H1 (cell line): ENCODE data around the gene STAT4. TPM values are rescaled to one million over a fixed set of nuclear protein-coding genes. Genes with fewer than 3 reads are reported as not detected.

Experiments used
- CTCF ChIA-PET: fragments of 300-600 bp; sonication (Branson Sonifier 250); formaldehyde crosslinking; loops from one replicate; lab custom pipeline; 2021; ENCODE audit not compliant: partially characterized antibody; lab: Charles Lee
- POLR2A ChIA-PET: fragments of 300-600 bp; sonication (Branson Sonifier 250); formaldehyde crosslinking; loops from one replicate; lab custom pipeline; 2021; ENCODE audit warnings: inconsistent platforms; ENCODE audit not compliant: partially characterized antibody; lab: Charles Lee
- DNase-seq, 2 experiments: peaks; one replicate each; pipeline versions ENCODE4 v3.0.0 to v3.0.0-alpha.2; 2010 to 2022; ENCODE audit warnings: low spot score in 2 of 2, low read depth in 1 of 2, mixed read lengths in 1 of 2
- FAIRE-seq: peaks from 2 replicates; lab custom pipeline; 2011; peaks lifted over from hg19 to GRCh38; lab: Jason Lieb, UNC
- H2AFZ ChIP-seq: 2 replicates; pipeline ENCODE4 v1.8.1; 2012; ENCODE audit warnings: low read length, inconsistent platforms
- H2AK5ac ChIP-seq: 2 replicates; pipeline ENCODE4 v1.6.1; 2013; ENCODE audit warnings: low read depth, low read length
- H2BK120ac ChIP-seq: replicated peaks from 2 replicates; pipeline ENCODE3; 2013; ENCODE audit warnings: low read depth, low read length, inconsistent platforms
- H2BK12ac ChIP-seq: 2 replicates; pipeline ENCODE4 v1.6.1; 2013; ENCODE audit warnings: low read depth, low read length
- H2BK15ac ChIP-seq: 2 replicates; pipeline ENCODE4 v1.6.1; 2013; ENCODE audit warnings: low read length
- H2BK20ac ChIP-seq: 2 replicates; pipeline ENCODE4 v1.6.1; 2013; ENCODE audit warnings: low read length
- H2BK5ac ChIP-seq: 2 replicates; pipeline ENCODE4 v1.6.1; 2013; ENCODE audit warnings: low read depth, low read length
- H3K14ac ChIP-seq: 2 replicates; pipeline ENCODE4 v1.6.1; 2013; ENCODE audit warnings: inconsistent platforms; ENCODE audit not compliant: insufficient read length
- H3K18ac ChIP-seq: 2 replicates; pipeline ENCODE4 v1.6.1; 2013; ENCODE audit warnings: low read length; ENCODE audit errors: extremely low read depth
- H3K23ac ChIP-seq: 2 replicates; pipeline ENCODE4 v1.6.1; 2013; ENCODE audit warnings: inconsistent platforms; ENCODE audit not compliant: insufficient read length
- H3K23me2 ChIP-seq: 2 replicates; pipeline ENCODE4 v1.6.1; 2013; ENCODE audit warnings: low read depth, low read length
- H3K27ac ChIP-seq: 2 replicates; pipeline ENCODE4 v1.6.1; 2011; ENCODE audit warnings: low read depth, low read length, inconsistent platforms
- H3K27me3 ChIP-seq, 4 experiments: replicated peaks in 1 of 4; 1 replicate in 1 of 4; 2 replicates in 3 of 4; pipeline versions ENCODE4 v1.6.1 to v1.8.1; 2011 to 2013; ENCODE audit warnings: low read length in 3 of 4, mild to moderate bottlenecking in 3 of 4, inconsistent platforms in 2 of 4, mixed read lengths in 2 of 4, moderate library complexity in 1 of 4; ENCODE audit not compliant: control insufficient read depth in 3 of 4, insufficient read depth in 3 of 4; ENCODE audit errors: extremely low read depth in 1 of 4
- H3K36me3 ChIP-seq, 4 experiments: 2 replicates each; pipeline versions ENCODE4 v1.6.1 to v1.8.1; 2011 to 2013; ENCODE audit warnings: mild to moderate bottlenecking in 4 of 4, low read length in 3 of 4, moderate library complexity in 2 of 4, control low read depth in 1 of 4, inconsistent platforms in 1 of 4; ENCODE audit not compliant: insufficient read depth in 4 of 4, control insufficient read depth in 2 of 4
- H3K4ac ChIP-seq: replicated peaks from 2 replicates; pipeline ENCODE3; 2013; ENCODE audit warnings: low read length, low read depth, mixed read lengths, inconsistent platforms; ENCODE audit not compliant: insufficient read length
- H3K4me1 ChIP-seq, 4 experiments: replicated peaks in 1 of 4; 1 replicate in 1 of 4; 2 replicates in 3 of 4; pipeline versions ENCODE4 v1.6.1 to v1.8.1; 2011 to 2013; ENCODE audit warnings: low read length in 3 of 4, inconsistent platforms in 2 of 4, mixed read lengths in 1 of 4; ENCODE audit not compliant: insufficient read depth in 4 of 4, control insufficient read depth in 3 of 4
- H3K4me2 ChIP-seq, 2 experiments: 2 replicates each; pipeline versions ENCODE4 v1.6.1 to v1.8.1; 2011 to 2013; ENCODE audit warnings: low read depth in 2 of 2, low read length in 2 of 2, control low read depth in 1 of 2, inconsistent platforms in 1 of 2, mild to moderate bottlenecking in 1 of 2; ENCODE audit not compliant: insufficient read depth in 1 of 2
- H3K4me3 ChIP-seq, 4 experiments: fragments of 200-600, 300-600 bp in 1 of 4; sonication (generic), shearing (Covaris generic), sonication (Bioruptor Twin) in 1 of 4; 2 replicates each; pipeline versions ENCODE4 v1.5.1 to v1.8.1; 2011 to 2016; ENCODE audit warnings: low read length in 4 of 4, low read depth in 3 of 4, control low read depth in 2 of 4, inconsistent platforms in 2 of 4, mild to moderate bottlenecking in 2 of 4, mixed read lengths in 1 of 4, moderate library complexity in 1 of 4; ENCODE audit not compliant: insufficient read depth in 2 of 4; ENCODE audit errors: extremely low read depth in 1 of 4
- H3K56ac ChIP-seq: replicated peaks from 2 replicates; pipeline ENCODE3; 2013; ENCODE audit warnings: low read depth, mild to moderate bottlenecking, mixed read lengths, low read length, inconsistent platforms; ENCODE audit not compliant: insufficient read length
- H3K79me1 ChIP-seq: 2 replicates; pipeline ENCODE4 v1.6.1; 2013; ENCODE audit warnings: low read depth, low read length, control low read depth
- H3K79me2 ChIP-seq, 2 experiments: 2 replicates each; pipeline versions ENCODE4 v1.6.1 to v1.8.1; 2012 to 2013; ENCODE audit warnings: low read length in 2 of 2, mild to moderate bottlenecking in 2 of 2, inconsistent platforms in 1 of 2; ENCODE audit not compliant: insufficient read depth in 2 of 2, control insufficient read depth in 1 of 2
- H3K9ac ChIP-seq, 4 experiments: replicated peaks in 1 of 4; 1 replicate in 1 of 4; 2 replicates in 3 of 4; pipeline versions ENCODE4 v1.6.1 to v1.8.1; 2011 to 2013; ENCODE audit warnings: low read depth in 3 of 4, low read length in 3 of 4, control low read depth in 2 of 4, mild to moderate bottlenecking in 2 of 4, moderate library complexity in 2 of 4, inconsistent platforms in 1 of 4; ENCODE audit errors: extremely low read depth in 1 of 4
- H3K9me3 ChIP-seq, 2 experiments: 2 replicates each; pipeline versions ENCODE4 v1.6.1 to v1.8.1; 2012 to 2013; ENCODE audit warnings: mild to moderate bottlenecking in 2 of 2, moderate library complexity in 2 of 2, control low read depth in 1 of 2, inconsistent platforms in 1 of 2, low read depth in 1 of 2, low read length in 1 of 2, mixed read lengths in 1 of 2; ENCODE audit not compliant: insufficient read depth in 2 of 2
- H4K20me1 ChIP-seq, 2 experiments: replicated peaks in 1 of 2; 2 replicates each; pipeline versions ENCODE3 to v1.8.1; 2011 to 2013; ENCODE audit warnings: inconsistent platforms in 2 of 2, low read length in 2 of 2, mild to moderate bottlenecking in 1 of 2; ENCODE audit not compliant: insufficient read depth in 2 of 2, control insufficient read depth in 1 of 2
- H4K5ac ChIP-seq: 2 replicates; pipeline ENCODE4 v1.6.1; 2013; ENCODE audit warnings: low read length, low read depth, mixed read lengths, inconsistent platforms; ENCODE audit not compliant: insufficient read length
- H4K8ac ChIP-seq: 2 replicates; pipeline ENCODE4 v1.8.0; 2013; ENCODE audit warnings: mild to moderate bottlenecking, moderate library complexity, low read length, inconsistent platforms; ENCODE audit not compliant: insufficient read depth; ENCODE audit errors: extremely low read depth
- H4K91ac ChIP-seq: replicated peaks from 2 replicates; pipeline ENCODE3; 2013; ENCODE audit warnings: low read length, mixed read lengths, inconsistent platforms; ENCODE audit not compliant: insufficient read length
- CBX8 ChIP-seq: fragments of 300-800, 300-1000 bp; sonication (generic); IDR thresholded peaks from 2 replicates; pipeline ENCODE4 v1.7.1; 2016; ENCODE audit warnings: low read depth, low read length, borderline replicate concordance
- E2F6 ChIP-seq: IDR thresholded peaks from 2 replicates; pipeline ENCODE4 v1.6.1; 2012; ENCODE audit warnings: inconsistent platforms
- EP300 ChIP-seq, 2 experiments: IDR thresholded peaks; 1 replicate in 1 of 2; 2 replicates in 1 of 2; pipeline ENCODE4 v1.6.1; 2011 to 2012; ENCODE audit warnings: low read depth in 2 of 2, low read length in 2 of 2, mild to moderate bottlenecking in 2 of 2, borderline replicate concordance in 1 of 2, inconsistent platforms in 1 of 2, moderate library complexity in 1 of 2
- FOSL1 ChIP-seq: IDR thresholded peaks from 2 replicates; pipeline ENCODE4 v1.6.1; 2011; ENCODE audit warnings: mild to moderate bottlenecking, low read depth, low read length, moderate library complexity; ENCODE audit not compliant: insufficient read depth
- NANOG ChIP-seq: IDR thresholded peaks from 2 replicates; pipeline ENCODE4 v1.6.1; 2011; ENCODE audit warnings: low read length, low read depth, mild to moderate bottlenecking, inconsistent platforms; ENCODE audit not compliant: insufficient read depth, poor library complexity, severe bottlenecking
- POLR2A ChIP-seq, 2 experiments: IDR thresholded peaks; 1 replicate in 1 of 2; 2 replicates in 1 of 2; pipeline ENCODE4 v1.6.1; 2011; ENCODE audit warnings: low read depth in 2 of 2, low read length in 2 of 2, mild to moderate bottlenecking in 2 of 2; ENCODE audit errors: control extremely low read depth in 1 of 2
- SIN3A ChIP-seq, 2 experiments: IDR thresholded peaks in 1 of 2; conservative IDR thresholded peaks in 1 of 2; 2 replicates each; pipeline ENCODE4 v1.6.1; 2011 to 2012; ENCODE audit warnings: low read length in 2 of 2, improper control_type of control experiment in 1 of 2, low read depth in 1 of 2, mild to moderate bottlenecking in 1 of 2
- SIX5 ChIP-seq: IDR thresholded peaks from 2 replicates; pipeline ENCODE4 v1.6.1; 2011; ENCODE audit warnings: mild to moderate bottlenecking, low read depth, low read length
- SP1 ChIP-seq: IDR thresholded peaks from 2 replicates; pipeline ENCODE4 v1.6.1; 2011; ENCODE audit warnings: low read depth, low read length
- TAF1 ChIP-seq: IDR thresholded peaks from 2 replicates; pipeline ENCODE4 v1.6.1; 2011; ENCODE audit warnings: mild to moderate bottlenecking, low read depth, low read length
- TAF7 ChIP-seq: optimal IDR thresholded peaks from 2 replicates; pipeline ENCODE3; 2011; ENCODE audit warnings: low read depth, mild to moderate bottlenecking, inconsistent platforms, low read length, moderate library complexity, borderline replicate concordance
- WGBS, 2 experiments: shearing (Covaris generic) in 1 of 2; methylation state at CpG; one replicate each; pipeline versions ENCODE4 v1.1.6 to v1.1.7; 2013 to 2015; ENCODE audit warnings: low lambda C conversion rate in 2 of 2, mixed read lengths in 2 of 2, inconsistent platforms in 1 of 2, low coverage in 1 of 2, missing lambda C conversion rate in 1 of 2; ENCODE audit not compliant: insufficient replicate concordance in 2 of 2, insufficient coverage in 1 of 2, insufficient read length in 1 of 2; ENCODE audit errors: extremely low coverage in 1 of 2, missing lambda C conversion rate in 1 of 2; 5-methylcytosine and 5-hydroxymethylcytosine counted together
- polyA plus RNA-seq, 7 experiments: library from polyadenylated mRNA; depleted of rRNA in 3 of 7; stranded (reverse) in 5 of 7; unstranded in 2 of 7; fragments of >200 nt in 5 of 7; fragments of 200-250 nt in 2 of 7; gene quantifications; 1 replicate in 5 of 7; 2 replicates in 1 of 7; 4 replicates in 1 of 7; pipeline versions ENCODE4 v1.2.1 to v1.2.3, GENCODE V29; 2011 to 2013; ENCODE audit warnings: missing spikeins in 2 of 7, mixed read lengths in 2 of 7
- total RNA-seq: library from RNA; stranded (reverse); fragmentation: NEBNext Ultra II Directional; extraction: Animal tissue kit (Norgen Biotek cat#: 25700); gene quantifications from 2 replicates; pipeline ENCODE4 v1.2.1, GENCODE V29; 2021

STAT4 gene
- total and polyA plus RNA-seq, 2 of the 8 experiments (the other 6 are each of a cell fraction or from before 2014, with no cell fraction given): 0.36 to 0.63 TPM

GRCh38 chr2:190997526-190998113, 153.2 kb downstream of the STAT4 start:
- H2BK12ac ChIP-seq: no peak overlapping the region
- H2BK120ac ChIP-seq: no peak overlapping the region
- ChIA-PET POLR2A (no interaction called here), CTCF (interaction anchor here (1.0 to 2.6 kb wide), 3 partner anchors 10 to 48 kb away, joined by 3 to 16 read pairs (median 8); no protein-coding TSS in a partner anchor)
- H3K79me2 ChIP-seq: no peaks in the 10 kb centered on the region
- H3K4me1 ChIP-seq: no peaks in the 10 kb centered on the region
- H2BK5ac ChIP-seq: no peak overlapping the region
- H3K4me2 ChIP-seq: no peak overlapping the region
- no peak overlapping the region for H3K18ac ChIP-seq
- H3K14ac ChIP-seq: no peak overlapping the region
- H3K4ac ChIP-seq: no peak overlapping the region
- no peak overlapping the region for H3K27ac ChIP-seq
- FAIRE-seq: no peak
- no peak overlapping the region for H4K5ac ChIP-seq
- H2BK20ac ChIP-seq: no peak overlapping the region
- WGBS, 2 experiments: 91% methylated on average over 8 of the region's 8 CpGs; no CpG with 5 or more reads in 1 of the 2 experiments
- no peak overlapping the region for H2BK15ac ChIP-seq
- no peak overlapping the region for H3K4me3 ChIP-seq
- H3K23ac ChIP-seq: no peak overlapping the region
- peaks cover 12 to 77% (median 53%) of the 10 kb centered on the region in 4 experiments; a peak in 7 of 8 replicates for H3K36me3 ChIP-seq
- peaks cover 0 to 2% of the 10 kb centered on the region in 2 experiments for H4K20me1 ChIP-seq
- no peak overlapping the region for H2AFZ ChIP-seq
- H2AK5ac ChIP-seq: no peak overlapping the region
- H3K79me1 ChIP-seq: no peaks in the 10 kb centered on the region
- no peak overlapping the region for H3K56ac ChIP-seq
- H3K27me3 ChIP-seq: no peaks in the 10 kb centered on the region
- H3K23me2 ChIP-seq: no peaks in the 10 kb centered on the region
- DNase-seq: no peak
- H4K91ac ChIP-seq: no peak overlapping the region
- no peak overlapping the region for H3K9ac ChIP-seq
- no peaks in the 10 kb centered on the region for H3K9me3 ChIP-seq
- no peak overlapping the region for H4K8ac ChIP-seq
- TF ChIP-seq SIX5: no peak
- TF ChIP-seq EP300 (IDR thresholded peaks at IDR 0.05; ENCODE audit: borderline replicate concordance in 1 of 2, low read depth in 2 of 2, low read length in 2 of 2): no peak
- TF ChIP-seq FOSL1: no peak
- TF ChIP-seq SP1: no peak
- TF ChIP-seq TAF7: no peak
- no peak for TF ChIP-seq TAF1
- no peak for TF ChIP-seq CBX8
- no peak for TF ChIP-seq POLR2A (IDR thresholded peaks at IDR 0.05; ENCODE audit: control extremely low read depth in 1 of 2, low read depth in 2 of 2, low read length in 2 of 2)
- no peak for TF ChIP-seq NANOG
- TF ChIP-seq SIN3A (conservative IDR thresholded peaks at IDR 0.05 in 1 of 2, IDR thresholded peaks at IDR 0.05 in 1 of 2; ENCODE audit: low read depth in 1 of 2, low read length in 2 of 2): no peak
- TF ChIP-seq E2F6: no peak
